Activated CD4-positive, alpha-beta T cell treated with anti-CD3 and anti-CD28 coated beads, Interleukin-2, amount 10 ng/mL, durations not matched to agents 24 days and 14 days (primary cell): Measurements from ENCODE around the gene CTNND2. TPM values are rescaled to one million over a fixed set of nuclear protein-coding genes. Genes with fewer than 3 reads are reported as not detected.
"Not testable (repeated sequence)": the region's sequence is repeated elsewhere in the genome, so short reads cannot be mapped to it uniquely, and the experiment has no call there.

ENCODE experiments used
- DNase-seq: peaks from one replicate; pipeline ENCODE4 v3.0.0; 2022
- H3K27ac Mint-ChIP-seq: one replicate; pipeline ENCODE4 v1.8.0; 2022; ENCODE audit warnings: mild to moderate bottlenecking, mixed read lengths
- H3K27me3 Mint-ChIP-seq: one replicate; pipeline ENCODE4 v1.8.0; 2022; ENCODE audit warnings: mixed read lengths
- H3K36me3 Mint-ChIP-seq: one replicate; pipeline ENCODE4 v1.8.0; 2022; ENCODE audit warnings: low read depth, mild to moderate bottlenecking, mixed read lengths
- H3K4me1 Mint-ChIP-seq: one replicate; pipeline ENCODE4 v1.8.0; 2021; ENCODE audit warnings: mixed read lengths
- H3K4me3 Mint-ChIP-seq: one replicate; pipeline ENCODE4 v1.8.0; 2022; ENCODE audit warnings: mild to moderate bottlenecking, moderate library complexity, mixed read lengths
- H3K9me3 Mint-ChIP-seq: one replicate; pipeline ENCODE4 v1.8.0; 2021; ENCODE audit warnings: mixed read lengths
- intact Hi-C: fragments of 100-400 bp; cut with micrococcal nuclease; formaldehyde crosslinking; loops from one replicate; pipeline ENCODE4 v1.15.1; 2023
- total RNA-seq: library from RNA; stranded (reverse); gene quantifications from 2 replicates; pipeline ENCODE4 v1.2.3, GENCODE V29; 2022

Gene CTNND2
- total RNA-seq, 1 donor from 2014 or later = not detected

DNA sequence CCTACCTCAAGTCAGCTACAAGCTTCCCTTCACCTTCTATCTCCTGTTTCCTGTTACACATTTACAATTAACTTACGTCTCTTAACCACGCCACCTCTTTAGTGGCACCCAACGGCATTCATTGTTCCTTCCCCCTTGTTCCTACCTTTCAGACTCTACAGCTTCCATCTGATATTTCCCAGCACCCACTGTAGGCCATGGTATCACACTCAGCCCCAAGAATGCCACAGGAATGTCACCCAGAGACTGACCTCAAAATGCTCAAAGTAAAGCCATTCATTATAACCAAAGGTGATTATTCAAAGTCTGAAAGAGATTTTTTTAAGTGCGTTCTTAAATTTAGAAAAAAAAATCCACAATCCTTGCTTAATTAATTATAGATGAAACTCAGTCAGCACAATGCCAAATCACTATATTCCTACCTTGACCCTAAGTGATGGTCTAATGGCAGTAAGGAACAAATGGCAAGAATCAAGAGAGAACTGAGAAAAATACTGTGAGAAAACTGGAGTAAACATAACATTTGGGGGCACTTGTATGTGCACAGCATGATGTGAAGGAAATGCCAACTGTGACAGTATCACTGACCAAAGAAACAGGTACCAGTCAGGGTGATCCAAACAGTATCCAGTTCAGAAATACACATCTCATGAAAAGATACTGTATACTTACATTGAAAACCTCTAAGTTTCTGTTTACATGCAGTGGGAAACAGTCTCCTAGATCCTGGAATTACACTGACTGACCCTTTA lies 52.1 kb downstream of the CTNND2 start:
- no peaks in the 10 kb centered on the region for H3K4me1 Mint-ChIP-seq
- peaks cover 7% of the 10 kb centered on the region for H3K9me3 Mint-ChIP-seq
- H3K27ac Mint-ChIP-seq = no peak overlapping the region
- no peaks in the 10 kb centered on the region for H3K27me3 Mint-ChIP-seq
- no peak for DNase-seq
- H3K36me3 Mint-ChIP-seq = no peaks in the 10 kb centered on the region
- H3K4me3 Mint-ChIP-seq = no peak overlapping the region
- intact Hi-C loops = no loop called here

DNA sequence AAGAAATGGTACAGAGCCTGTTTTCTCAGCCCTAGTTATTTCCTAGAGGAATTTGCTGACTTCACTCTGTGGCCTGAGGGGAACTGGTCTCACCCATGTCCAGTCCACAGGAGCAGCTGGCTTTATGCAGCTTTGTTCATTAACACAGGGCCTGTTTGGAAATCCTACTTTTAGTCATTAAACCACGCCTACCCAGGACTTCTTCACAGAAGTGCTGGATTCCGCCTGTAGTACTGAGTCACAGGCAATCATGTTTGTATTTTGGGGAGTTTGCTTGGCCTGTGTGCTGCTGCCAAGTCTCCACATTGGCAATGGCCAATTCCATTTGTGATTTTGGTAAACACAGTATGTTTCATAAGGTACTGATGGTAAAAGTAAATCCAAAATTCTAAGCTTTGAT lies 52.8 kb downstream of the CTNND2 start:
- H3K27ac Mint-ChIP-seq = no peak overlapping the region
- H3K27me3 Mint-ChIP-seq = no peaks in the 10 kb centered on the region
- intact Hi-C loops = no loop called here
- H3K4me3 Mint-ChIP-seq = no peak overlapping the region
- H3K4me1 Mint-ChIP-seq = no peaks in the 10 kb centered on the region
- no peaks in the 10 kb centered on the region for H3K36me3 Mint-ChIP-seq
- peaks cover 6% of the 10 kb centered on the region for H3K9me3 Mint-ChIP-seq
- no peak for DNase-seq

DNA sequence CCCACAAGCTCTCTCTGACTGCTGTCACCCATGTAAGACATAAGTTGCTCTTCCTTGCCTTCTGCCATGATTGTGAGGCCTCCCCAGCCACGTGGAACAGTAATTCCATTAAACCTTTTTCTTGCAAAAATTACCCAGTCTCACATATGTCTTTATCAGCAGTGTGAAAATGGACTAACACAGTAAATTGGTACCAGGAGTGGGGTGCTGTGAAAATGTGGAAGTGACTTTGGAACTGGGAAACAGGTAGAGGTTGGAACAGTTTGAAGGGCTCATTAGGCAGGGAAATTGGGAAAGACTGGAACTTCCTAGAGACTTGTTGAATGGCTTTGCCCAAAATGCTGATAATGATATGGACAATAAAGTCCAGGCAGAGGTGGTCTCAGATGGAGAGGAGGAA lies 75.7 kb downstream of the CTNND2 start:
- H3K27me3 Mint-ChIP-seq, H3K36me3 Mint-ChIP-seq, H3K4me1 Mint-ChIP-seq, H3K4me3 Mint-ChIP-seq, DNase-seq, H3K9me3 Mint-ChIP-seq, intact Hi-C loops, H3K27ac Mint-ChIP-seq: not testable (repeated sequence)

DNA sequence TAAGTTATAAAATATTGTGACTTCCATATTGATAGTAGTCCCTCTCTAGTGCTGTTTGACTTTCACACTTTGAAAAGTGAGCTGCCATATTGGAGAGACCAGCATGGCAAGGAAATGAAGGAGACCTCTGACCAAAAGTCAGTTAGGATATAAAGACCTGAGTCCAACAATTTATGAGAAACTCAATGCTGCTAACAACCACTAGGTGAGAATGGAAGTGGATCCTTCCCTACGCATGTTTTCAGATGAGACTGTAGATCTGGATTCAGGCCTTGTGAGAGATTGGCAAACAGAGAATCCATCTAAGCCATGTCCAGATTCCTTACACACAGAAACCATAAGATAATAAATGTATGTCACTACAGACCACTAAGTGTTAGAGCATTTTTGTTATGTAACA lies 81.6 kb downstream of the CTNND2 start:
- intact Hi-C loops = no loop called here
- no peak for DNase-seq
- H3K27me3 Mint-ChIP-seq = no peaks in the 10 kb centered on the region
- no peak overlapping the region for H3K4me3 Mint-ChIP-seq
- H3K36me3 Mint-ChIP-seq = no peaks in the 10 kb centered on the region
- H3K27ac Mint-ChIP-seq = no peak overlapping the region
- no peaks in the 10 kb centered on the region for H3K9me3 Mint-ChIP-seq
- no peaks in the 10 kb centered on the region for H3K4me1 Mint-ChIP-seq

DNA sequence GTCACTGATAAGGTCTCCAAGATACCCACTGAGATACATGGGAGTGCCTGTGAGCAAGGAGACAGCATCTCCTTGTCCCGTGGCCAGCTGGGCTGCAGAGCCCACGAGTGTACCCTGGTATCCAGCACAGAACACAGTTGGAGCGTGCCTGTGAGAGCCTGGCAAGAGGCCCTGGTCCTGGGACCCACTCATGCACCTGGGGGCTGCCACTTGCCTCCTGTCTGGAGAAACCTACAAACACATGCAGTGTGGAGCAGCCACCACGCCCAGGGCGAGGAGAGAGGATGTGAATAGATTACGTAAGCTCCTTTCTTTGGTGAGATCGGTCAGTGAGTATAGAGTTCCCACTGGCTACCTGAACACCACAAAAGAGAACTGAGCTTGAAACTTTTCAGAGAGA lies 88.3 kb downstream of the CTNND2 start:
- H3K27ac Mint-ChIP-seq = no peak overlapping the region
- intact Hi-C loops = no loop called here
- no peaks in the 10 kb centered on the region for H3K9me3 Mint-ChIP-seq
- no peak for DNase-seq
- no peaks in the 10 kb centered on the region for H3K27me3 Mint-ChIP-seq
- H3K36me3 Mint-ChIP-seq = no peaks in the 10 kb centered on the region
- H3K4me1 Mint-ChIP-seq = no peaks in the 10 kb centered on the region
- no peak overlapping the region for H3K4me3 Mint-ChIP-seq

DNA sequence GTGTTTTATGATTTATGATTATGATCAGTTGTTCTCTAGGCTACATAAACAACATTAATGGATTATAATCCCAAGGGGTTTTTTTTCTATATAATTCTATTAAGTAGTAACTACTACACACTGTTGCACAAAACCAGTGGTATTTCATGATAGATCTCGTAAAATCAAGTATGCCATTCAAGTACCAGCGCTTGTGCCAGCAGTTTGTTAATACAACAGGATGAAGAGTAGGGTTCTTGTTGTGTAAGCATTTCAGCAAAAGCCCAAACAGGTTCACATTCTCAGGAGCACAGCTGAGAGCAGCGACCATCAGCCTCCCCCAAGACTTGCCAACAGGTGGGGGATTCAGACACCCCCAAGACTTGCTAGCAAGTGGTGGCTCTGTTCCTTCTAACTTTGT lies 88.8 kb downstream of the CTNND2 start:
- no peak for DNase-seq
- Mint-ChIP-seq H3K36me3 (no peaks in the 10 kb centered on the region), H3K4me1 (no peaks in the 10 kb centered on the region), H3K27me3 (no peaks in the 10 kb centered on the region), H3K9me3 (no peaks in the 10 kb centered on the region), H3K4me3 (no peak overlapping the region), H3K27ac (no peak overlapping the region)
- intact Hi-C loops = no loop called here

- Mint-ChIP-seq H3K27me3 (no peaks in the 10 kb centered on the region), H3K4me1 (no peaks in the 10 kb centered on the region), H3K36me3 (no peaks in the 10 kb centered on the region), H3K27ac (no peak overlapping the region), H3K9me3 (no peaks in the 10 kb centered on the region), H3K4me3 (no peak overlapping the region)
- DNase-seq = no peak
- intact Hi-C loops = no loop called here
These were observed 89.9 kb downstream of the CTNND2 start for GRCh38 chr5:11814373-11814772.

DNA sequence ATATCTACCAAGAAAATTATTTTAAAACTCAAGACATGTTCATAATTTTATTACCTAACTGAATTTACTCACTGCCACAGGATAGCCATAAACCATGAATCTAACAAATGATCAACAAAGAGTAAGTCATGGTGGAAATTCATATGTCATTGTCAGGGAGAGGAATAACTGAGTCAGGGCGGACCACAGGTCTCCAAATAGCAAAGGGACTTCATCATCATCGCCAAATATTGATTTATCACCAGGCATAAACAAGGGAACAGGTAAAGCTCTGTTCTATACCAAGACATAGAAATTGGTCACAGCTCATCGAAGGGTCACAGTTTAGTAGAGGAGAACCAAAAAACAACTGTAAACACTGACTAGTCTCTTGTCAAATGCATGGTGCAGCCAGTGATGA lies 94.8 kb downstream of the CTNND2 start:
- Mint-ChIP-seq H3K9me3 (no peaks in the 10 kb centered on the region), H3K36me3 (no peaks in the 10 kb centered on the region), H3K4me1 (no peaks in the 10 kb centered on the region), H3K27me3 (no peaks in the 10 kb centered on the region), H3K4me3 (no peak overlapping the region), H3K27ac (no peak overlapping the region)
- DNase-seq = no peak
- intact Hi-C loops = no loop called here

GRCh38 chr5:11803436-11803835 lies 100.8 kb downstream of the CTNND2 start:
- H3K4me1 Mint-ChIP-seq = no peaks in the 10 kb centered on the region

DNA sequence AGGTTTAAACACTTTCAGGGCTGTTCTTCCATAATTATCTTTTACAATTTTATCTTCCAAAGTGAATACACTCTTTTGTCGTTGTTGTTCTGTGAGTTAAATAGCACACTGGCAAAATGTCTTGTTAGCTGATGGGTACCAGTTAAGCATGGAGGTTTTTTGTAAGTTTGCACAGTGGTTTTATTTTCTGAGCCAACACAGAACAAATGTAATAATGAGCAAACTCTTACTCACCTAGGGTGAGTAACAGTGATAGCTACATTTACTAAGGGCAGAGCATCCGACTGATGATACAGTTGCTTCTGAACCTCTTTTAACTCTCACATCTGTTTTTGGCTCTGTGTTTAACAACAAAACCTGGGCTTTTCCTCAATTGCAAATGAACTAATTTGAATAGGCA lies 103.2 kb downstream of the CTNND2 start:
- DNase-seq = no peak
- intact Hi-C loops = no loop called here
- no peaks in the 10 kb centered on the region for H3K4me1 Mint-ChIP-seq
- H3K9me3 Mint-ChIP-seq = no peaks in the 10 kb centered on the region
- no peak overlapping the region for H3K27ac Mint-ChIP-seq
- no peaks in the 10 kb centered on the region for H3K27me3 Mint-ChIP-seq
- H3K4me3 Mint-ChIP-seq = no peak overlapping the region
- no peaks in the 10 kb centered on the region for H3K36me3 Mint-ChIP-seq

More at GRCh38 chr5:11803436-11803835, 100.8 kb downstream of the CTNND2 start:
- Mint-ChIP-seq H3K4me3 (no peak overlapping the region), H3K9me3 (no peaks in the 10 kb centered on the region), H3K27ac (no peak overlapping the region), H3K36me3 (no peaks in the 10 kb centered on the region), H3K27me3 (no peaks in the 10 kb centered on the region)
- no peak for DNase-seq
- intact Hi-C loops = no loop called here

DNA sequence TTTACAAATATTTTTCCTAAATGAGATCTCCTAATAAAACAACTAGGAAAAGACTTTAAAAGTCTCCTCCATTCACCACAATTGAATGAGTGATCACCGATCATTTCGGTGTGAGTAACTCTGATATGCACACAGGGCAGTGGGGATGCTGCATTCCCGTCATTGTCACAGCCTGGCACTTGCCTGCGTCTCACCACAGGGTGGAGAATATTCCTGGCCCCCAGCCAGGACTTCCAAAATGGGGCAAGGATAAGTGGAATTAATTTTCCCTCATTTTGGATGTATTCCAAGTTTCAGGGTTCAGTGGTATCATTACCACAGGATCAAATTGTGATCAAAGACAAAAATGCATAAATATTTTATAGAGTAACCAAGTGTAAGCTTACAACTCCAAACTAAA lies 107.1 kb downstream of the CTNND2 start:
- H3K27ac Mint-ChIP-seq = no peak overlapping the region
- H3K9me3 Mint-ChIP-seq = no peaks in the 10 kb centered on the region
- H3K36me3 Mint-ChIP-seq = no peaks in the 10 kb centered on the region
- no peak overlapping the region for H3K4me3 Mint-ChIP-seq
- no peak for DNase-seq
- H3K27me3 Mint-ChIP-seq = no peaks in the 10 kb centered on the region
- H3K4me1 Mint-ChIP-seq = no peaks in the 10 kb centered on the region
- intact Hi-C loops = no loop called here

- Mint-ChIP-seq H3K4me3 (no peak overlapping the region), H3K36me3 (no peaks in the 10 kb centered on the region), H3K4me1 (no peaks in the 10 kb centered on the region), H3K9me3 (no peaks in the 10 kb centered on the region), H3K27me3 (no peaks in the 10 kb centered on the region), H3K27ac (no peak overlapping the region)
- intact Hi-C loops = no loop called here
- DNase-seq = no peak
These were observed 110.8 kb downstream of the CTNND2 start for GRCh38 chr5:11793396-11793795.

DNA sequence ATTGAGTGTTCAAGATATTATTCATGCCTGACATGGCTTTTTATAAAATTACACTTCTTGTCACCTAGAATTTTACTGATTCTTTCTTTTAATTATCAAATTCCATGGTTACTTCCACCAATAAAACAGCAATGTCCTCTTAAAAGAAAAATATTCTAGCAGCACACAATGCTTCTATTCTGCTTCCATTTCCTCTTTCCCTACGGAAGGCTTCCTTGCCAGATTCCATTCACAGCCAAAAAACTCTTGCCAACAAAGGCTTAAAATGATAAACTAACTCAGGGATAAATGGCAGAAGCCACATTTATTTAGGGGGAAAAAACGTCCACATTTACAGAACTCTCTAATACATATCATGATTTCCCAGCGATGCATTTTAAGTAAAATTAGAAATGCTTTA lies 111.6 kb downstream of the CTNND2 start:
- no peak overlapping the region for H3K4me3 Mint-ChIP-seq
- intact Hi-C loops = no loop called here
- no peak overlapping the region for H3K27ac Mint-ChIP-seq
- H3K4me1 Mint-ChIP-seq = no peaks in the 10 kb centered on the region
- H3K9me3 Mint-ChIP-seq = no peaks in the 10 kb centered on the region
- no peaks in the 10 kb centered on the region for H3K36me3 Mint-ChIP-seq
- DNase-seq = no peak
- no peaks in the 10 kb centered on the region for H3K27me3 Mint-ChIP-seq

- Mint-ChIP-seq H3K4me1 (no peaks in the 10 kb centered on the region), H3K27ac (no peak overlapping the region), H3K9me3 (no peaks in the 10 kb centered on the region), H3K4me3 (no peak overlapping the region), H3K36me3 (no peaks in the 10 kb centered on the region), H3K27me3 (no peaks in the 10 kb centered on the region)
- intact Hi-C loops = no loop called here
- no peak for DNase-seq
These were observed 112.5 kb downstream of the CTNND2 start for GRCh38 chr5:11791792-11792191.

GRCh38 chr5:11790201-11790600 lies 114.0 kb downstream of the CTNND2 start:
- Mint-ChIP-seq H3K27ac (no peak overlapping the region), H3K36me3 (no peaks in the 10 kb centered on the region), H3K9me3 (no peaks in the 10 kb centered on the region), H3K4me3 (no peak overlapping the region), H3K27me3 (no peaks in the 10 kb centered on the region), H3K4me1 (no peaks in the 10 kb centered on the region)
- DNase-seq = no peak
- intact Hi-C loops = no loop called here
